ENCODE results near the gene HIVEP1.
"Not testable (repeated sequence)": the region's sequence is repeated elsewhere in the genome, so short reads cannot be mapped to it uniquely, and the experiment has no call there.

The HIVEP1 gene

GRCh38 chr6:12151433-12151820, 139.3 kb downstream of the HIVEP1 start:
- peaks cover 7% of the 10 kb centered on the region for H3K4me1 Mint-ChIP-seq
- TF ChIP-seq CTCF (IDR thresholded peaks at IDR 0.05), result no peak
- H3K4me3 Mint-ChIP-seq, result no peak overlapping the region
- no peak overlapping the region for H3K27ac Mint-ChIP-seq
- no peaks in the 10 kb centered on the region for H3K27me3 Mint-ChIP-seq (ENCODE audit: low read depth, poor library complexity)
- H3K9me3 Mint-ChIP-seq, result no peaks in the 10 kb centered on the region
- DNase-seq, result no peak
- peaks cover 15% of the 10 kb centered on the region for H3K36me3 Mint-ChIP-seq (ENCODE audit: low read depth)

DNA sequence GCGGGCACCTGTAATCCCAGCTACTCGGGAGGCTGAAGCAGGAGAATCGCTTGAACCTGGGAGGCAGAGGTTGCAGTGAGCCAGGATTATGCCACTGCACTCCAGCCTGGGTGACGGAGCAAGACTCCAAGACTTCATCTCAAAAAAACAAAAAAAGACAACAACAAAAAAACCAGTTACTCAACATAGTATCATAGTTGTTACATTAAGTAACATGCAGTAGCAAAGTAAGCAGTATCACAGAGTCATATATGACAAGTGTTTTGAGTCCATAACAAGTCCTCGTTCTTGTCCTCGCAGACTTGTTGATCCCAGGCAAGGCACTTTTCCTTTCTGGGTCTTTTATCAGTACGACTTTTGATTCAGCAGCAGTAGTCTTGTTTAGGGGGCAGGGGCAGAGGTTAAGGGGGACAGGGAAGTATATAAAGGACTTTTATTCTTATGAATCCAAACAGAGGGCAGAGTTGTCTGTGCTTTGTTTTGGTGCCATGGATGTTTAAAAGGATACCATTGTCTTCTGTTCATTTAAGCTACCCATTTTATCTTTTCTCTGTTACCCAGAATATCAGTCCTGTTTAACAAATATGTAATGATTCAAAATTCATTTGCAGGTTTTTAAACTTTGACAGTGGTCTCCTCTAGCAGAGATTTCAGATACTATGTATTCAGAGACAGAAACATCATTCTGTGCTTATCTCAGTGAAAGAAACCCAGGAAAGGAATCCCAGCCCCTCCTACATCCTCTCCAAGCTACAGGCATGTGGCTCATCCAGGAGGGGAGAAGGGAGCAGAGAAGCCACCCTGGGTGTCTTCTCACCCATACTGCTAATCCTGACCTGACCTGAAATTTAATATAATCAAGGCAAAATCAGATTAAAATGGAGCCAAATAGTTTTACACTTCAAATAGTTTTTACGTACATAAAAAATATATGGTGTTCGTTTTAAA, 140.2 kb downstream of the HIVEP1 start:
- TF ChIP-seq CTCF (IDR thresholded peaks at IDR 0.05), result no peak
- peaks cover 7% of the 10 kb centered on the region for H3K4me1 Mint-ChIP-seq
- H3K27ac Mint-ChIP-seq, result peak overlapping the region; percentile 53
- DNase-seq, result no peak
- no peaks in the 10 kb centered on the region for H3K27me3 Mint-ChIP-seq (ENCODE audit: low read depth, poor library complexity)
- H3K36me3 Mint-ChIP-seq (ENCODE audit: low read depth), result peaks cover 24% of the 10 kb centered on the region
- H3K4me3 Mint-ChIP-seq, result no peak overlapping the region
- H3K9me3 Mint-ChIP-seq, result no peaks in the 10 kb centered on the region

GRCh38 chr6:12155769-12156168, 143.7 kb downstream of the HIVEP1 start:
- not testable (repeated sequence) for H3K9me3 Mint-ChIP-seq; H3K4me1 Mint-ChIP-seq; H3K27ac Mint-ChIP-seq; H3K27me3 Mint-ChIP-seq (ENCODE audit: low read depth, poor library complexity); H3K4me3 Mint-ChIP-seq; DNase-seq
- peaks cover 56% of the 10 kb centered on the region for H3K36me3 Mint-ChIP-seq (ENCODE audit: low read depth)

- Mint-ChIP-seq H3K36me3 (ENCODE audit: low read depth) (peaks cover 87% of the 10 kb centered on the region), H3K4me3 (no peak overlapping the region), H3K27ac (no peak overlapping the region), H3K27me3 (ENCODE audit: low read depth, poor library complexity) (no peaks in the 10 kb centered on the region), H3K9me3 (no peaks in the 10 kb centered on the region), H3K4me1 (peaks cover 10% of the 10 kb centered on the region)
- no peak for DNase-seq
- no peak for TF ChIP-seq CTCF (IDR thresholded peaks at IDR 0.05)
Measured at GRCh38 chr6:12158686-12159415, 146.7 kb downstream of the HIVEP1 start.

- TF ChIP-seq CTCF (IDR thresholded peaks at IDR 0.05), result no peak
- Mint-ChIP-seq H3K27ac (peak overlapping the region; percentile 91), H3K36me3 (ENCODE audit: low read depth) (peaks cover 90% of the 10 kb centered on the region), H3K4me1 (peaks cover 10% of the 10 kb centered on the region), H3K27me3 (ENCODE audit: low read depth, poor library complexity) (no peaks in the 10 kb centered on the region), H3K9me3 (no peaks in the 10 kb centered on the region), H3K4me3 (no peak overlapping the region)
- DNase-seq, result no peak
Measured at GRCh38 chr6:12160326-12160725, 148.2 kb downstream of the HIVEP1 start.

GRCh38 chr6:12162213-12162612, 150.1 kb downstream of the HIVEP1 start:
- no peak for DNase-seq
- no peak overlapping the region for H3K4me3 Mint-ChIP-seq
- H3K36me3 Mint-ChIP-seq (ENCODE audit: low read depth), result peaks cover 74% of the 10 kb centered on the region
- H3K9me3 Mint-ChIP-seq, result no peaks in the 10 kb centered on the region
- no peak for TF ChIP-seq CTCF (IDR thresholded peaks at IDR 0.05)
- H3K27me3 Mint-ChIP-seq (ENCODE audit: low read depth, poor library complexity), result no peaks in the 10 kb centered on the region
- no peak overlapping the region for H3K27ac Mint-ChIP-seq
- H3K4me1 Mint-ChIP-seq, result peaks cover 10% of the 10 kb centered on the region
